ENCODE data around the gene RELN.

- no peak for TF ChIP-seq CTCF (conservative IDR thresholded peaks at IDR 0.05; ENCODE audit: low read length)
- TF ChIP-seq EZH2phosphoT487 (IDR thresholded peaks at IDR 0.05; ENCODE audit: borderline replicate concordance) = no peak
These were observed 276.3 kb downstream of the RELN start for GRCh38 chr7:103712991-103713778.
